K562 (cell line): Measurements from ENCODE around the gene MACROD2. TPM values are rescaled to one million over a fixed set of nuclear protein-coding genes. Genes with fewer than 3 reads are reported as not detected.

Source experiments
- ATAC-seq: fragments of 200-7000 bp; cut with Tn5 transposase; 3 replicates; pipeline ENCODE4 v1.9.1; 2020; ENCODE audit warnings: moderate library complexity
- BruUV-seq: library from RNA; stranded (reverse); fragments of 400-500 nt; replicated peaks from 2 replicates; lab custom pipeline; 2021; lab: Mats Ljungman, UMichigan
- CTCF ChIA-PET: fragments of 300-600 bp; formaldehyde crosslinking; extraction: SDS; loops from one replicate; lab custom pipeline; 2021; ENCODE audit warnings: low intra/inter-chr PET ratio; lab: Yijun Ruan, JAX
- POLR2A ChIA-PET: fragments of 300-600, 350-650 bp; sonication (Branson Sonifier 250); formaldehyde crosslinking; extraction: SDS; loops from one replicate; lab custom pipeline; 2021; ENCODE audit warnings: antibody characterized with exemption, inconsistent platforms; lab: Yijun Ruan, JAX
- DNase-seq, 4 experiments: peaks; one replicate each; pipeline versions ENCODE4 v3.0.0 to v3.0.0-alpha.2; 2011 to 2018; ENCODE audit warnings: low spot score in 3 of 4, mixed read lengths in 3 of 4; ENCODE audit errors: extremely low read depth in 1 of 4
- FAIRE-seq: peaks from 2 replicates; lab custom pipeline; 2011; peaks lifted over from hg19 to GRCh38; lab: Jason Lieb, UNC
- H2AFZ ChIP-seq: 2 replicates; pipeline ENCODE4 v1.6.0; 2011; ENCODE audit warnings: low read depth, low read length, control low read depth, inconsistent platforms
- H3K27ac ChIP-seq: fragments of 200-600 bp; 3 replicates; pipeline ENCODE4 v1.8.0; 2011; ENCODE audit warnings: low read depth, mild to moderate bottlenecking, control low read depth, inconsistent platforms, low read length, moderate library complexity, mixed read lengths; ENCODE audit errors: extremely low read depth
- H3K27me3 ChIP-seq, 2 experiments: fragments of 300-600 bp in 1 of 2; 2 replicates in 1 of 2; 3 replicates in 1 of 2; pipeline versions ENCODE4 v1.6.0 to v1.8.0; 2011; ENCODE audit warnings: inconsistent platforms in 2 of 2, low read length in 2 of 2, mild to moderate bottlenecking in 1 of 2, mixed read lengths in 1 of 2, moderate library complexity in 1 of 2; ENCODE audit not compliant: control insufficient read depth in 2 of 2, insufficient read depth in 2 of 2
- H3K36me3 ChIP-seq: fragments of 300-600 bp; 3 replicates; pipeline ENCODE4 v1.8.0; 2011; ENCODE audit warnings: mild to moderate bottlenecking, low read length, inconsistent platforms; ENCODE audit not compliant: control insufficient read depth, insufficient read depth
- H3K4me1 ChIP-seq, 2 experiments: fragments of 200-600 bp in 1 of 2; replicated peaks in 1 of 2; 2 replicates in 1 of 2; 3 replicates in 1 of 2; pipeline versions ENCODE4 v1.5.1 to v1.8.0; 2011; ENCODE audit warnings: inconsistent platforms in 2 of 2, low read length in 2 of 2, mild to moderate bottlenecking in 1 of 2, mixed read lengths in 1 of 2, moderate library complexity in 1 of 2; ENCODE audit not compliant: control insufficient read depth in 2 of 2, insufficient read depth in 2 of 2
- H3K4me2 ChIP-seq: 2 replicates; pipeline ENCODE4 v1.6.1; 2011; ENCODE audit warnings: low read length, control low read depth, inconsistent platforms, mixed read lengths; ENCODE audit not compliant: insufficient read depth
- H3K4me3 ChIP-seq: fragments of 200-600 bp; sonication (generic), shearing (Covaris generic); 2 replicates; pipeline ENCODE4 v1.5.1; 2016; ENCODE audit warnings: control low read depth, inconsistent platforms
- H3K79me2 ChIP-seq: fragments of 200-600 bp; 3 replicates; pipeline ENCODE4 v1.8.0; 2011; ENCODE audit warnings: low read length, inconsistent platforms; ENCODE audit not compliant: control insufficient read depth, insufficient read depth
- H3K9ac ChIP-seq, 2 experiments: 2 replicates each; pipeline versions ENCODE4 v1.6.0 to v1.6.1; 2011; ENCODE audit warnings: low read depth in 2 of 2, low read length in 2 of 2, control low read depth in 1 of 2, inconsistent platforms in 1 of 2, mild to moderate bottlenecking in 1 of 2, mixed read lengths in 1 of 2; ENCODE audit not compliant: insufficient read depth in 1 of 2
- H3K9me1 ChIP-seq: one replicate; pipeline ENCODE4 v1.6.0; 2011; ENCODE audit warnings: inconsistent platforms, mild to moderate bottlenecking, low read length, moderate library complexity; ENCODE audit not compliant: control insufficient read depth, insufficient read depth
- H3K9me3 ChIP-seq: replicated peaks from 2 replicates; pipeline ENCODE4 v1.5.1; 2011; ENCODE audit warnings: low read depth, low read length, inconsistent platforms; ENCODE audit not compliant: control insufficient read depth, insufficient read depth
- H4K20me1 ChIP-seq: replicated peaks from 2 replicates; pipeline ENCODE4 v1.6.1; 2011; ENCODE audit warnings: low read length, inconsistent platforms, mixed read lengths; ENCODE audit not compliant: control insufficient read depth, insufficient read depth
- BMI1 ChIP-seq: fragments of 150-350 bp; IDR thresholded peaks from 2 replicates; pipeline ENCODE4 v1.6.1; 2014; ENCODE audit warnings: low read length
- HSF4 ChIP-seq: fragments of 250-450 bp; sonication (Bioruptor Pico); IDR thresholded peaks from 2 replicates; pipeline ENCODE4 v2.1.2; 2022; ENCODE audit warnings: mild to moderate bottlenecking, moderate library complexity, borderline replicate concordance
- SRSF7 ChIP-seq: fragments of 200-400 bp; formaldehyde crosslinking; optimal IDR thresholded peaks from 2 replicates; pipeline ENCODE3; 2017; ENCODE audit warnings: mild to moderate bottlenecking, low read depth, low read length
- TEAD2 ChIP-seq: fragments of 450-650 bp; IDR thresholded peaks from 2 replicates; pipeline ENCODE4 v1.6.1; 2016; ENCODE audit warnings: missing genetic modification characterization, control low read depth, missing compliant biosample characterization
- WGBS: fragments of 100-300 bp; shearing (Covaris generic); methylation state at CpG from one replicate; pipeline ENCODE4 v1.1.6; 2016; ENCODE audit warnings: low coverage, mixed read lengths; ENCODE audit not compliant: insufficient coverage; ENCODE audit errors: missing lambda C conversion rate; 5-methylcytosine and 5-hydroxymethylcytosine counted together
- in situ Hi-C: fragments of 300-500 bp; cut with MboI; formaldehyde crosslinking; loops from 4 replicates; pipeline ENCODE4 v1.15.0; 2018; ENCODE audit warnings: inconsistent platforms, mixed read lengths
- intact Hi-C: fragments of 100-400 bp; cut with micrococcal nuclease; formaldehyde crosslinking; loops from 2 replicates; pipeline ENCODE4 v1.14.2; 2022
- polyA plus RNA-seq, 8 experiments: library from polyadenylated mRNA; depleted of rRNA in 4 of 8; stranded (reverse) in 5 of 8; unstranded in 3 of 8; fragments of >200 nt; fragmentation: Nextera tagmentation in 2 of 8; fragmentation: Illumina TruSeq in 1 of 8; extraction: Ambion mirVana in 2 of 8; extraction: Trizol in 1 of 8; gene quantifications; 2 replicates each; pipeline versions ENCODE4 v1.2.1 to v1.2.3, GENCODE V29; 2011 to 2014; ENCODE audit warnings: inconsistent platforms in 1 of 8, missing spikeins in 1 of 8
- total RNA-seq, 7 experiments: library from RNA; depleted of rRNA in 6 of 7; stranded (reverse); fragments of >200 nt in 6 of 7; fragmentation: Illumina TruSeq in 2 of 7; extraction: Trizol in 2 of 7; gene quantifications; 2 replicates each; pipeline versions ENCODE4 v1.2.1 to v1.2.3, GENCODE V29; 2011 to 2021; ENCODE audit warnings: low replicate concordance in 1 of 7
- TF ChIP-seq, protein P1 (sequence below): sonication (generic); formaldehyde crosslinking; IDR thresholded peaks from 2 replicates; pipeline ENCODE4 v1.8.1; 2023; ENCODE audit warnings: mild to moderate bottlenecking, missing genetic modification reagents

Gene MACROD2
- total and polyA plus RNA-seq, 9 of the 15 experiments (the other 6 are each of a cell fraction or from before 2014, with no cell fraction given), result not detected

DNA sequence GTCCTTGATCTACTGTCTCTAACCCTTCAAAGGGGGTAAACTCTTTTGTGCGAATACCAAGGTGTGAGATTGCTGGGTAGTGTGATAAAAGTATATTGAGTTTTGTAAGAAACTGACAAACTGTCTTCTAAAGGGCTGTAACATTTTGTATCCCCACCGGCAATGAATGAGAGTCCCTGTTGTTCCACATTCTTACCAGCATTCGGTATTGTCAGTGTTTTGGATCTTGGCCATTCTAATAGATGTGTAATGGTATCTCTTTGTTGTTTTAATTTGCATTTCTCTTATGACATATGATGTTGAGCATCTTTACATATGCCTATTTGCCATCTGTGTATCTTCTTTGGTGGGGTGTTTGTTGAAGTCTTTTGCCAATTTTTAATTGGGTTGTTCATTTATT lies 1487.2 kb downstream of the MACROD2 start (continued):
- TF ChIP-seq, protein P1, sequence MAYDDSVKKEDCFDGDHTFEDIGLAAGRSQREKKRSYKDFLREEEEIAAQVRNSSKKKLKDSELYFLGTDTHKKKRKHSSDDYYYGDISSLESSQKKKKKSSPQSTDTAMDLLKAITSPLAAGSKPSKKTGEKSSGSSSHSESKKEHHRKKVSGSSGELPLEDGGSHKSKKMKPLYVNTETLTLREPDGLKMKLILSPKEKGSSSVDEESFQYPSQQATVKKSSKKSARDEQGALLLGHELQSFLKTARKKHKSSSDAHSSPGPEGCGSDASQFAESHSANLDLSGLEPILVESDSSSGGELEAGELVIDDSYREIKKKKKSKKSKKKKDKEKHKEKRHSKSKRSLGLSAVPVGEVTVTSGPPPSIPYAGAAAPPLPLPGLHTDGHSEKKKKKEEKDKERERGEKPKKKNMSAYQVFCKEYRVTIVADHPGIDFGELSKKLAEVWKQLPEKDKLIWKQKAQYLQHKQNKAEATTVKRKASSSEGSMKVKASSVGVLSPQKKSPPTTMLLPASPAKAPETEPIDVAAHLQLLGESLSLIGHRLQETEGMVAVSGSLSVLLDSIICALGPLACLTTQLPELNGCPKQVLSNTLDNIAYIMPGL (CRISPR knock-in tag), result no peak
- TF ChIP-seq BMI1, result no peak

GRCh38 chr20:15485519-15485918 lies 1490.2 kb downstream of the MACROD2 start:
- FAIRE-seq (no peak), ATAC-seq (no peak), DNase-seq (no peak)
- Histone ChIP-seq H3K4me3 (no peak overlapping the region), H3K4me1 (no peaks in the 10 kb centered on the region), H4K20me1 (no peaks in the 10 kb centered on the region), H3K36me3 (no peaks in the 10 kb centered on the region), H3K4me2 (no peak overlapping the region), H3K79me2 (no peaks in the 10 kb centered on the region), H3K9me3 (no peaks in the 10 kb centered on the region), H3K27me3 (no peaks in the 10 kb centered on the region), H3K9me1 (no peaks in the 10 kb centered on the region), H3K27ac (no peak overlapping the region), H2AFZ (no peak overlapping the region), H3K9ac (no peak overlapping the region)
- BruUV-seq, result no TSS peak
- 8% methylated on average over 2 of the region's 2 CpGs for WGBS
- POLR2A ChIA-PET, result no interaction called here
- intact Hi-C loops, result no loop called here
- in situ Hi-C loops, result no loop called here
- CTCF ChIA-PET, result no interaction called here
- TF ChIP-seq TEAD2 (tag) (no peak), SRSF7 (no peak), HSF4 (no peak)
